ENCODE results near the gene GRIA4.

GRIA4 gene

GRCh38 chr11:105609832-105610781 lies at the start of gene GRIA4:
Gene GRIA4, plus strand, starts transcription at chr11:105610073. Its CDS starts 925 bp downstream, at chr11:105610998.
- DNase-seq (ENCODE audit: low read depth in 2 of 2): no peak

DNA sequence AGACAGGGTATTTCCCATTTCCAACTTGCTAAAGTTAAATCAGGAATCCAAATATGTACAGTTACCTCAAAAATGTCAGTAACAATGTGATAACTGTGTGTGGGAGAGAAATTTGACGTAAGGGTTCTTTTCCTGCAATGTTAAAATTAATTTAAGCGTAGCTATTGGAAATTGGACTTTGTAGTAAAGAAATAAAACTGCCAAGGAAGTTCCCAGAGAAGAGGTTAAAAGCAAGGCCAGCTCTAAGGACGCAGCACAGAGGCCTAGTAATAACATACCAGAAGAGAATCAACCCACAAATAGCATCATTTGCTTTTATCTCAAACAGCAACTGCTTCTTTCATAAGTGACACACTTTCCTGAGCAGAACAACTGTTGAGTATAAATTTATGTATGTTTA lies 36.8 kb upstream of the GRIA4 start:
- DNase-seq (ENCODE audit: low read depth in 2 of 2): no peak

- no peak for DNase-seq (ENCODE audit: low read depth in 2 of 2)
These were observed 34.9 kb upstream of the GRIA4 start for GRCh38 chr11:105574974-105575373.

DNA sequence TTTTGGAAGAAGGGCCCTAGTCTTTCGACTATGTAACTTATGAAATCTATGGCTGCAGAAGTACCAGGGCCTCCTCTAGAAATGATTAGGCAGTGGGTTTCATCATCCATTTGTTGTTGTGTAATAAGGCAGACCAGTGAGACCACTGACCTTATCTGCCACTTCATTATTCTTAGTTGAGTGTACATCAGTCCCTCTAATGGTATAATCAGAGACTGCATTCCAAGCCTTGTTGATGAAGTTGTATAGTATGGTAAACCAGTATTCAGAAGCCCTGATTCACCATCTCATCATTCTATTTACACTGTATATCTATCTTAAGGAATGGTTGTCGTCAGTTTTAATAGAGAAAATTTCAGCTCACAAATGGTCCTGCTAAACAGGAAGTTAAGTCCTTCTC lies 32.2 kb upstream of the GRIA4 start:
- DNase-seq (ENCODE audit: low read depth in 2 of 2): no peak

GRCh38 chr11:105579111-105579510 lies 30.8 kb upstream of the GRIA4 start:
- DNase-seq (ENCODE audit: low read depth in 2 of 2): no peak

GRCh38 chr11:105582497-105582896 lies 27.4 kb upstream of the GRIA4 start:
- no peak for DNase-seq (ENCODE audit: low read depth in 2 of 2)

DNA sequence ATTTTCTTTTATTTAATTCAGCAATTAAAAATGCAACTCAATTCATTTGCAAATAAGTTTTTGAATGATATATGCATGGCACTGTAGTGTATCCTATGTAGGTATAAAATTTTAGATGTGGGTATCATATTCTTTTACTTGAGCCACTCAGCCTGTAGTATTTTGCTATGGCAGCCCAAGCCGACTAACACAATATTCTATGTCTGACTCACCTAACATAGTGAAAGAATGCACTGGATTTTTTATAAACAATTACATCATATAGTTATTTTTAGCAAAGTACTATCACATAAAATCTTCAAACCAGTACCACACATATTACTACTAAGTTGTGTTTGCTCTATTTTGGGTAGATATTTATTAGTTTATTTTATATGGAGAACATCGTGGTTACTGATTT lies 21.9 kb upstream of the GRIA4 start:
- DNase-seq (ENCODE audit: low read depth in 2 of 2): no peak

DNA sequence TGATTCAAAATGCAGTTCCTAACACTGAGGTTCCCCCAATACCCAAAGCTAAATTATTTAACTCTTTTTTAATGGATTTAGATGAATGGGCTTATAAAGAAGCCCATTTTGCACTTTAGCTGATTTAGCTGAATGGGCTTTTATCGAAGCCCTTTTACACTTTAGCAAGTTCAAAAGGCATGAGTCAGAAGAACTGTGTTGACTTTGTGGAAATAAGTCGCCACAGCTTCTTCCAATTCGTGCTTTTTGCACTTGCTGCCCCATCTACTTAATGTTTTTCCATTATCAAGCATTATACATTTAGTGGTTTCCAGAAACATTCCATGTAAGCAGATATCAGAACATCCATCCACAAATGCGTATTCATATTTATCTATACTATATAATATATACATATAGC lies 20.5 kb upstream of the GRIA4 start:
- no peak for DNase-seq (ENCODE audit: low read depth in 2 of 2)

- DNase-seq (ENCODE audit: low read depth in 2 of 2): no peak
These were observed 17.8 kb upstream of the GRIA4 start for GRCh38 chr11:105592035-105592434.

- no peak for DNase-seq (ENCODE audit: low read depth in 2 of 2)
These were observed 11.5 kb upstream of the GRIA4 start for GRCh38 chr11:105598371-105598770.

DNA sequence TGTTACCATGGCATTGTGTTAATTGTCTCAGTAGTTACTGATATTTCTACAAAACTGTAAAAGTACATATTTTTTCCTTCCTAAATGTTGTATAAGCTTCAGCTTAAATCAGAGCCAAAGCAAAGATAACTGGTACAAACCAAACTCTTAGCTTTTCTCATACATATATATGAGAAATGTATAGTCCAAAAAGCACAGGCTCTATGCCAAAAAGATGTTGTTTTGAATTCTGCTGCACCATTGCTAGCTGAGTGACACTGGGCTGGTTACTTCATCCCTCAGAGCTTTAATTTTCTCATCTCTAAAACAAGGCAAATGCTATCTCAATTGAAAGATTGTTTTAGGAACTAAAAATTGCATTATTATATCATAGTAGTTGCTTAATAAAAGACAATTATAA lies 6.7 kb upstream of the GRIA4 start:
- no peak for DNase-seq (ENCODE audit: low read depth in 2 of 2)

DNA sequence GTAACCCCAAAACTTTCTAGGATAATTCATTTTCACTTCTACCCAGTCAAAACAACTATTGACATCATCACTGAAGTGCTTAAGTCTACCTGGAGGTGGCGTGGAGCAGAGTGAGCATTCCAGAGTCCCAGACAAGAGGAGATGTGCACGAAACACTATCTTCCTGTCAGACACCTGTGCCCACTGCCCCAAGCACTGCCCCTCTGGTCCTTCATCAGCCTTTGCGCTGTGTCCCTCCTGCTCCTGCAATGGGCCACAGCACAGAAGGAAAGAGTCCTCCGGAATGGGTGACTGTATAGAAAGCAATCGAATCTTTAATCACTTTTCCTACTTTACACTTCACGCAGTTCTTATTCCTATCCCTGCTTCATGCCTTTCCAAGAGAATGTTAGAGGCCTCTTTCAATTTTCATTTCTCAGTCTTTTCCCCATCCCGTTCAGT lies 512 bp upstream of the GRIA4 start:
- DNase-seq (ENCODE audit: low read depth in 2 of 2): no peak

- no peak for DNase-seq (ENCODE audit: low read depth in 2 of 2)
These were observed 1.1 kb downstream of the GRIA4 start for GRCh38 chr11:105610871-105611571.

DNA sequence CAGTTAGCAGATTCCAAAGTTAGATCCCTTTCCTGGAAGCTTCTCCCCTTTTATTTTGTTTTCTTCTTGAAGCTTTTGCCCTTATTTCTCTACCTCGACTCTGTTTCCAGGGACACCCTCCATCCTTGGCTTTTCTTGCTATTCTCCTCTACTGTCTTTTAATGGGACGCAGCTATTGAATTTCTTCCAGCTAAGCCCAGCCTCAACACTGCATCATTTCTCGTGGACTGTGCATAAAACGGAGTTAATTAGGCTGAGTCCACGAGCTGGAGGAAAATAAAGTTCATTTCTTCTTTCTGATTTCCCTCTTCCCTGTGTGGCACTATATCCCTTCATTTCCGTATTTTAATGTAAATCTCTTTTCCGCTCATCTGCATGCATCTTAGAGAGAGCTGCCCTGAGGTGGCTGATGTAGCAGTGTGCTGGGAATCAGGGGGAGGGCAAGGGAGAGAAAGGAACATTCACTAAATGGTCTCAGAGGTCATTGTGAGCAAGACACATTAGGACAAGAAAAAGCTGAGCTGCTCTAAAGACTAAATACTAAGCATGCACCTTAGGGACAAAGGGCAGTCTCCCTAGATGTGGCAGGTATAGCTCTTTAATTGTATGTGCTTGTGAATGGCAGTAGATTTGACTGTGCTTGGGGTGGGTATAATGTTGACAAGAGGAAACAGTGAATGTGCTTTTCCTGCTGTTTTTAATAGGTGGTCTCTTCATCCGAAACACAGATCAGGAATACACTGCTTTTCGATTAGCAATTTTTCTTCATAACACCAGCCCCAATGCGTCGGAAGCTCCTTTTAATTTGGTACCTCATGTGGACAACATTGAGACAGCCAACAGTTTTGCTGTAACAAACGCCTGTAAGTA lies 1.9 kb downstream of the GRIA4 start:
- no peak for DNase-seq (ENCODE audit: low read depth in 2 of 2)

- no peak for DNase-seq (ENCODE audit: low read depth in 2 of 2)
These were observed 2.9 kb downstream of the GRIA4 start for GRCh38 chr11:105612771-105613170.

DNA sequence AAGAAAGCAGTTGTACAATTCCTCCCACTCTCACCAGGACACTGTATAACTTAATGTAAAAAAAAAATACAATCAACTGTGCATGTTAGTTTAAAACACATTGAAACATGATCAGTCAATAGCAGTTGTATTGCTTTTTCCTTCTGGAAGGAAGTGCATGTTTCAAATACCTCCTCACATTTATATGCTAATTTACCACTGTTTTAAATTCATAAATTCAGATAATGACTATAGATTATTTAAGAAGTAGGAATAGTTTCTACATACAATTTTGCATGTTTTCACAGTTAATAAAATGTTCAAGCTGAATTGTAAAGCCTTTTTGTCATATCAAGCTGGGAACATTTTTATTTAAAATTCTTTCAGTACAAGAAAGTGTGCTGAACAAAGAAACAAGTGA lies 3.3 kb downstream of the GRIA4 start:
- DNase-seq (ENCODE audit: low read depth in 2 of 2): no peak

GRCh38 chr11:105618343-105618955 lies 8.6 kb downstream of the GRIA4 start:
- DNase-seq (ENCODE audit: low read depth in 2 of 2): no peak

DNA sequence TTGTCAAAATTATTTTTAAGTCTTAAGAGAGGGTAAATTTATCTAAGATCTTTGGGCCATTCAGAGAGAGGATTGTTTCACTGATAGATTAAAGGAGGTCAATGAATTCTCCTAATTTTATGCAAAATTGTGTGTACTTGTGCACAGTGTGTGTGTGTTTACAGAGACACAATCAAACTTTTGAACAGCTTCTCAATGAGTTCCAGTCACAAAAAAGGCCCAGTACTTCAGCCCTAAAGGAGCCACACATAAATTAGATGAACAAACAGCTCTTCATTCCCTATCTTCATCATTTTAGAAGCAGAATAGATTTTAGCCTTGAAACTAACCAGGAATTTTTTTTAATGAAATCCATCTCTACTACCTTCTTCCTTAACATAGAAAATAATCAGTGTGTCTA lies 9.7 kb downstream of the GRIA4 start:
- DNase-seq (ENCODE audit: low read depth in 2 of 2): no peak

- DNase-seq (ENCODE audit: low read depth in 2 of 2): no peak
These were observed 12.1 kb downstream of the GRIA4 start for GRCh38 chr11:105622016-105622415.

- no peak for DNase-seq (ENCODE audit: low read depth in 2 of 2)
These were observed 22.4 kb downstream of the GRIA4 start for GRCh38 chr11:105632316-105632715.

- DNase-seq (ENCODE audit: low read depth in 2 of 2): no peak
These were observed 25.6 kb downstream of the GRIA4 start for GRCh38 chr11:105635466-105635865.

- DNase-seq (ENCODE audit: low read depth in 2 of 2): no peak
These were observed 26.6 kb downstream of the GRIA4 start for GRCh38 chr11:105636496-105636895.

Measured in stimulated activated CD8-positive, alpha-beta memory T cell treated with anti-CD3 and anti-CD28 coated beads, Interleukin-15, amount 100 ng/mL, for 48 hours (primary cell).